ENCODE data around the gene CCL2.

GRCh38 chr17:34299956-34300577 is 45.0 kb downstream of the CCL2 start:
- no peak for TF ChIP-seq POLR2AphosphoS5 (IDR thresholded peaks at IDR 0.05)
- TF ChIP-seq, protein P1, sequence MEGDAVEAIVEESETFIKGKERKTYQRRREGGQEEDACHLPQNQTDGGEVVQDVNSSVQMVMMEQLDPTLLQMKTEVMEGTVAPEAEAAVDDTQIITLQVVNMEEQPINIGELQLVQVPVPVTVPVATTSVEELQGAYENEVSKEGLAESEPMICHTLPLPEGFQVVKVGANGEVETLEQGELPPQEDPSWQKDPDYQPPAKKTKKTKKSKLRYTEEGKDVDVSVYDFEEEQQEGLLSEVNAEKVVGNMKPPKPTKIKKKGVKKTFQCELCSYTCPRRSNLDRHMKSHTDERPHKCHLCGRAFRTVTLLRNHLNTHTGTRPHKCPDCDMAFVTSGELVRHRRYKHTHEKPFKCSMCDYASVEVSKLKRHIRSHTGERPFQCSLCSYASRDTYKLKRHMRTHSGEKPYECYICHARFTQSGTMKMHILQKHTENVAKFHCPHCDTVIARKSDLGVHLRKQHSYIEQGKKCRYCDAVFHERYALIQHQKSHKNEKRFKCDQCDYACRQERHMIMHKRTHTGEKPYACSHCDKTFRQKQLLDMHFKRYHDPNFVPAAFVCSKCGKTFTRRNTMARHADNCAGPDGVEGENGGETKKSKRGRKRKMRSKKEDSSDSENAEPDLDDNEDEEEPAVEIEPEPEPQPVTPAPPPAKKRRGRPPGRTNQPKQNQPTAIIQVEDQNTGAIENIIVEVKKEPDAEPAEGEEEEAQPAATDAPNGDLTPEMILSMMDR (IDR thresholded peaks at IDR 0.05) = no peak
